Uterus (tissue), 4 donors: ENCODE measurements around the gene RNF167. TPM values are rescaled to one million over a fixed set of nuclear protein-coding genes. Genes with fewer than 3 reads are reported as not detected.

Experiments used
- DNase-seq, 2 donors: peaks; one replicate each; pipeline ENCODE4 v3.0.0-alpha.2; 2019 to 2020
- H3K27ac ChIP-seq, 2 donors: fragments of 200-600 bp; sonication (generic); 1 replicate in 1 of 2; 2 replicates in 1 of 2; pipeline ENCODE4 v1.5.1; 2016 to 2018
- H3K27me3 ChIP-seq, 2 donors: fragments of 200-600 bp; sonication (generic); one replicate each; pipeline ENCODE4 v1.5.1; 2018 to 2019; ENCODE audit warnings: control low read depth in 1 of 2
- H3K36me3 ChIP-seq, 2 donors: fragments of 200-600 bp; sonication (generic); one replicate each; pipeline ENCODE4 v1.5.1; 2019; ENCODE audit warnings: control low read depth in 1 of 2
- H3K4me1 ChIP-seq, 2 donors: fragments of 200-600 bp; sonication (generic); one replicate each; pipeline ENCODE4 v1.5.1; 2018 to 2019; ENCODE audit warnings: control low read depth in 1 of 2
- H3K4me3 ChIP-seq, 2 donors: fragments of 200-600 bp; sonication (generic); 1 replicate in 1 of 2; 2 replicates in 1 of 2; pipeline ENCODE4 v1.5.1; 2018 to 2019; ENCODE audit warnings: mild to moderate bottlenecking in 1 of 2
- H3K9me3 ChIP-seq, 2 donors: fragments of 200-600 bp; sonication (generic); one replicate each; pipeline ENCODE4 v1.5.1; 2019; ENCODE audit warnings: control low read depth in 1 of 2
- CTCF ChIP-seq, 4 experiments: fragments of 200-600 bp in 2 of 4; fragments of 450-650 bp in 2 of 4; sonication (generic) in 2 of 4; IDR thresholded peaks; one replicate each; pipeline ENCODE4 v1.5.1; 2016 to 2019; ENCODE audit warnings: antibody characterized with exemption in 4 of 4, mild to moderate bottlenecking in 2 of 4, moderate library complexity in 1 of 4
- POLR2A ChIP-seq, 2 donors: fragments of 450-650 bp; IDR thresholded peaks; one replicate each; pipeline ENCODE4 v1.6.1; 2016; ENCODE audit warnings: antibody characterized with exemption in 2 of 2, mild to moderate bottlenecking in 1 of 2, moderate library complexity in 1 of 2
- intact Hi-C: fragments of 100-400 bp; cut with DNase I; formaldehyde crosslinking; loops from one replicate; pipeline ENCODE4 v1.15.1; 2023; ENCODE audit warnings: low total_unique reads
- total RNA-seq, 4 donors: library from RNA; depleted of rRNA in 3 of 4; stranded (reverse); fragments of >200 nt in 3 of 4; gene quantifications; one replicate each; pipeline versions ENCODE4 v1.1.0 to v1.2.4, GENCODE V29; 2014 to 2023
- donor health status: DM: yes; HTN: yes; CAD: no.

Gene RNF167
- total RNA-seq, 4 donors from 2014 or later = 14.8 to 100 (median 53.1) TPM

- TF ChIP-seq POLR2A (IDR thresholded peaks at IDR 0.05) (peak in 1 of 2 donors; percentile 5), CTCF (IDR thresholded peaks at IDR 0.05) (no peak)
- Histone ChIP-seq H3K4me1 (peaks cover 12 to 17% of the 10 kb centered on the region in 2 donors), H3K27ac (peak overlapping the region; percentile 93 to 98), H3K4me3 (peak overlapping the region; percentile 82 to 97), H3K27me3 (no peaks in the 10 kb centered on the region), H3K9me3 (no peaks in the 10 kb centered on the region), H3K36me3 (no peaks in the 10 kb centered on the region)
- DNase-seq = peak; percentile 57 to 71
- intact Hi-C loops = no loop called here
Observed at GRCh38 chr17:4947411-4948165, 7.5 kb downstream of the RNF167 start.

- Histone ChIP-seq H3K4me1 (peaks cover 12 to 17% of the 10 kb centered on the region in 2 donors), H3K36me3 (no peaks in the 10 kb centered on the region), H3K9me3 (no peaks in the 10 kb centered on the region), H3K27me3 (no peaks in the 10 kb centered on the region), H3K27ac (peak within 1 kb of the TSS; percentile 93 to 98), H3K4me3 (peak within 1 kb of the TSS; percentile 82 to 97)
- intact Hi-C loops = no loop called here
- DNase-seq = peak; percentile 91 to 95
- TF ChIP-seq CTCF (IDR thresholded peaks at IDR 0.05) = no peak
- TF ChIP-seq POLR2A (IDR thresholded peaks at IDR 0.05) = peak; percentile 37 to 88
Observed at GRCh38 chr17:4948166-4948930, 8.3 kb downstream of the RNF167 start, which contains the start of gene PFN1. PFN1 (minus strand) TSS chr17:4948530; CDS start chr17:4948394, 136 bp downstream.

GRCh38 chr17:4948931-4949320 is 8.9 kb downstream of the RNF167 start:
- peak overlapping the region; percentile 82 to 97 for H3K4me3 ChIP-seq
- intact Hi-C loops = no loop called here
- DNase-seq = peak; percentile 79 to 84
- H3K36me3 ChIP-seq = no peaks in the 10 kb centered on the region
- H3K27me3 ChIP-seq = no peaks in the 10 kb centered on the region
- H3K4me1 ChIP-seq = peaks cover 12 to 17% of the 10 kb centered on the region in 2 donors
- TF ChIP-seq POLR2A (IDR thresholded peaks at IDR 0.05) = peak; percentile 43 to 67
- TF ChIP-seq CTCF (IDR thresholded peaks at IDR 0.05) = no peak
- peak overlapping the region; percentile 93 to 98 for H3K27ac ChIP-seq
- H3K9me3 ChIP-seq = no peaks in the 10 kb centered on the region

- TF ChIP-seq POLR2A (IDR thresholded peaks at IDR 0.05) = peak in 1 of 2 donors; percentile 37
- TF ChIP-seq CTCF (IDR thresholded peaks at IDR 0.05) = no peak
- H3K36me3 ChIP-seq = no peaks in the 10 kb centered on the region
- peak overlapping the region; percentile 82 to 97 for H3K4me3 ChIP-seq
- no peaks in the 10 kb centered on the region for H3K9me3 ChIP-seq
- peaks cover 12 to 17% of the 10 kb centered on the region in 2 donors for H3K4me1 ChIP-seq
- intact Hi-C loops = no loop called here
- peak; percentile 78 to 85 for DNase-seq
- no peaks in the 10 kb centered on the region for H3K27me3 ChIP-seq
- H3K27ac ChIP-seq = peak overlapping the region; percentile 93 to 98
Observed at GRCh38 chr17:4949321-4950074, 9.4 kb downstream of the RNF167 start.
